Measurements from ENCODE around the gene IL17RA. TPM values are rescaled to one million over a fixed set of nuclear protein-coding genes. Genes with fewer than 3 reads are reported as not detected.

IL17RA gene
- total and polyA plus RNA-seq, 2 donors (not counting 3 experiments of a cell fraction or from before 2014, with no cell fraction given), result 13.0 to 19.3 TPM

GRCh38 chr22:17117400-17117799 is 32.6 kb downstream of the IL17RA start:
- Histone ChIP-seq H3K79me2 (ENCODE audit: control insufficient read depth, insufficient read depth, low read length) (no peaks in the 10 kb centered on the region), H3K27me3 (ENCODE audit: control insufficient read depth in 2 of 2, insufficient read depth in 2 of 2, low read length in 2 of 2) (peaks cover 23 to 25% of the 10 kb centered on the region in 2 experiments), H4K20me1 (replicated peaks; ENCODE audit: control insufficient read depth, extremely low read depth, insufficient read depth, low read length) (no peaks in the 10 kb centered on the region), H3K9me3 (replicated peaks; ENCODE audit: control insufficient read depth, insufficient read depth, low read length) (no peaks in the 10 kb centered on the region), H3K36me3 (ENCODE audit: control insufficient read depth in 2 of 2, extremely low read depth in 1 of 2, insufficient read depth in 2 of 2, low read length in 2 of 2) (no peaks in the 10 kb centered on the region), H3K9ac (replicated peaks; ENCODE audit: extremely low read depth, insufficient read depth, low read length) (no peak overlapping the region), H2AFZ (ENCODE audit: low read depth, low read length) (no peak overlapping the region), H3K9me1 (replicated peaks; ENCODE audit: control insufficient read depth, extremely low read depth, insufficient read depth, low read length) (no peaks in the 10 kb centered on the region), H3K4me2 (ENCODE audit: insufficient read depth, low read length) (no peak overlapping the region), H3K4me1 (ENCODE audit: control insufficient read depth, extremely low read depth, insufficient read depth, low read length) (peaks cover 6% of the 10 kb centered on the region), H3K27ac (ENCODE audit: insufficient read depth, low read depth, low read length) (no peak overlapping the region), H3K4me3 (replicated peaks in 1 of 3; ENCODE audit: insufficient read depth in 1 of 3, low read depth in 1 of 3, low read length in 3 of 3) (no peak overlapping the region)
- CTCF ChIA-PET, result interaction anchor here (1.7 to 2.1 kb wide), 2 partner anchors 22 to 384 kb away, joined by 5 to 7 read pairs; no protein-coding TSS in a partner anchor
- FAIRE-seq (no peak), DNase-seq (ENCODE audit: low read depth, low spot score) (no peak)
- no peak for TF ChIP-seq MAX (IDR thresholded peaks at IDR 0.05; ENCODE audit: insufficient read depth, insufficient read length)
- TF ChIP-seq CTCF (IDR thresholded peaks at IDR 0.05; ENCODE audit: extremely low read depth in 1 of 2, insufficient read depth in 1 of 2, low read depth in 1 of 2, low read length in 2 of 2), result no peak
- no peak for TF ChIP-seq GATA2 (IDR thresholded peaks at IDR 0.05; ENCODE audit: insufficient read depth, insufficient read length, low read depth, low read length)
- no peak for TF ChIP-seq EZH2 (IDR thresholded peaks at IDR 0.05; ENCODE audit: borderline replicate concordance, low read depth, low read length, severe bottlenecking)
- no peak for TF ChIP-seq FOS (IDR thresholded peaks at IDR 0.05; ENCODE audit: borderline replicate concordance, insufficient read depth, low read length)
- no peak for TF ChIP-seq MYC (IDR thresholded peaks at IDR 0.05; ENCODE audit: low read depth, low read length)
- TF ChIP-seq JUN (IDR thresholded peaks at IDR 0.05; ENCODE audit: borderline replicate concordance, insufficient read depth, insufficient read length, low read depth), result no peak
- no peak for TF ChIP-seq POLR2A (IDR thresholded peaks at IDR 0.05; ENCODE audit: low read depth, low read length)
- TF ChIP-seq POLR2AphosphoS5 (IDR thresholded peaks at IDR 0.05; ENCODE audit: insufficient read depth, low read depth, low read length), result no peak
- dilution Hi-C loops (cut with MboI; ENCODE audit: extremely low pct_ligation_motif_present, low sequenced_read_pairs), result no loop called here
- intact Hi-C loops (cut with micrococcal nuclease), result no loop called here
- POLR2A ChIA-PET, result no interaction called here
- BruUV-seq (replicated peaks), result no TSS peak
